Activated CD4-positive, alpha-beta T cell treated with anti-CD3 and anti-CD28 coated beads for 1 hour (primary cell): Measurements from ENCODE around the gene ASTN2.

Source experiments
- DNase-seq: peaks from one replicate; pipeline ENCODE4 v3.0.0-alpha.2; 2020

The ASTN2 gene

GRCh38 chr9:116585204-116585603, 829.7 kb downstream of the ASTN2 start:
- no peak for DNase-seq

GRCh38 chr9:116580853-116581252, 834.0 kb downstream of the ASTN2 start:
- no peak for DNase-seq

- DNase-seq, result no peak
Observed at GRCh38 chr9:116576386-116576785, 838.5 kb downstream of the ASTN2 start.

- DNase-seq, result no peak
Observed at GRCh38 chr9:116574027-116574679, 840.7 kb downstream of the ASTN2 start.

GRCh38 chr9:116572095-116572748, 842.6 kb downstream of the ASTN2 start:
- DNase-seq, result no peak

- no peak for DNase-seq
Observed at GRCh38 chr9:116569111-116569510, 845.7 kb downstream of the ASTN2 start.

- no peak for DNase-seq
Observed at GRCh38 chr9:116566677-116567488, 848.0 kb downstream of the ASTN2 start.

GRCh38 chr9:116565986-116566385, 848.9 kb downstream of the ASTN2 start:
- DNase-seq, result no peak

- DNase-seq, result no peak
Observed at GRCh38 chr9:116564266-116564793, 850.5 kb downstream of the ASTN2 start.

- DNase-seq, result no peak
Observed at GRCh38 chr9:116558818-116559540, 855.9 kb downstream of the ASTN2 start.

GRCh38 chr9:116558035-116558434, 856.8 kb downstream of the ASTN2 start:
- no peak for DNase-seq

GRCh38 chr9:116555556-116556155, 859.2 kb downstream of the ASTN2 start:
- DNase-seq, result no peak

GRCh38 chr9:116555119-116555518, 859.7 kb downstream of the ASTN2 start:
- no peak for DNase-seq

GRCh38 chr9:116550696-116551436, 864.0 kb downstream of the ASTN2 start:
- DNase-seq, result no peak

- DNase-seq, result no peak
Observed at GRCh38 chr9:116549786-116550660, 864.8 kb downstream of the ASTN2 start.

GRCh38 chr9:116549061-116549664, 865.7 kb downstream of the ASTN2 start:
- no peak for DNase-seq

GRCh38 chr9:116547729-116548426, 867.0 kb downstream of the ASTN2 start:
- DNase-seq, result no peak

GRCh38 chr9:116546711-116547581, 867.9 kb downstream of the ASTN2 start:
- DNase-seq, result no peak

GRCh38 chr9:116544896-116545295, 870.0 kb downstream of the ASTN2 start:
- DNase-seq, result no peak
